ENCODE results near the gene ANKRD39.
A peak's percentile ranks its signal among the peaks of the same experiment; 100 is the strongest.
"Not testable (repeated sequence)": the region's sequence is repeated elsewhere in the genome, so short reads cannot be mapped to it uniquely, and the experiment has no call there.

Gene ANKRD39

GRCh38 chr2:96870626-96871255, 12.9 kb upstream of the ANKRD39 start:
- DNase-seq, result no peak

GRCh38 chr2:96869822-96870625, 12.2 kb upstream of the ANKRD39 start, which contains the start of gene SEMA4C:
Gene SEMA4C, minus strand, starts transcription at chr2:96870080. Its CDS starts 2,194 bp downstream, at chr2:96867886.
- no peak for DNase-seq

- DNase-seq, result no peak
These were observed 11.5 kb upstream of the ANKRD39 start for GRCh38 chr2:96869281-96869821.

GRCh38 chr2:96868555-96869280, 10.9 kb upstream of the ANKRD39 start:
- peak; percentile 69 for DNase-seq

- no peak for DNase-seq
These were observed 10.1 kb upstream of the ANKRD39 start for GRCh38 chr2:96867756-96868554.

- no peak for DNase-seq
These were observed 9.4 kb upstream of the ANKRD39 start for GRCh38 chr2:96866986-96867755.

GRCh38 chr2:96866586-96866985, 8.8 kb upstream of the ANKRD39 start:
- DNase-seq, result no peak

GRCh38 chr2:96866149-96866548, 8.3 kb upstream of the ANKRD39 start:
- no peak for DNase-seq

- DNase-seq, result no peak
These were observed 7.8 kb upstream of the ANKRD39 start for GRCh38 chr2:96865654-96866053.

GRCh38 chr2:96864343-96865091, 6.7 kb upstream of the ANKRD39 start:
- DNase-seq, result no peak

- no peak for DNase-seq
These were observed 5.9 kb upstream of the ANKRD39 start for GRCh38 chr2:96863575-96864342.

GRCh38 chr2:96863056-96863455, 5.2 kb upstream of the ANKRD39 start:
- not testable (repeated sequence) for DNase-seq

- no peak for DNase-seq
These were observed 3.3 kb upstream of the ANKRD39 start for GRCh38 chr2:96861074-96861473.

- DNase-seq, result no peak
These were observed 2.5 kb upstream of the ANKRD39 start for GRCh38 chr2:96860065-96861029.

GRCh38 chr2:96859681-96860064, 1.9 kb upstream of the ANKRD39 start:
- DNase-seq, result no peak

GRCh38 chr2:96859099-96859649, 1.4 kb upstream of the ANKRD39 start:
- no peak for DNase-seq

GRCh38 chr2:96856776-96857666, 795 bp downstream of the ANKRD39 start:
- peak; percentile 67 for DNase-seq

- DNase-seq, result no peak
These were observed 4.5 kb downstream of the ANKRD39 start for GRCh38 chr2:96853321-96853720.
